Smooth muscle cell (in vitro differentiated cells): ENCODE results near the gene TTC34. TPM values are rescaled to one million over a fixed set of nuclear protein-coding genes. Genes with fewer than 3 reads are reported as not detected.

Source experiments
- DNase-seq: peaks from one replicate; lab custom pipeline; 2025; ENCODE audit not compliant: unreplicated experiment; lab: John Stamatoyannopoulos, UW
- H2AFZ ChIP-seq: fragments of 200-600 bp; sonication (generic); 2 replicates; pipeline ENCODE4 v1.6.0; 2016; ENCODE audit warnings: antibody characterized with exemption, low read depth, mild to moderate bottlenecking
- H3F3A ChIP-seq: fragments of 200-600 bp; sonication (generic); 2 replicates; pipeline ENCODE4 v1.6.0; 2017; ENCODE audit warnings: antibody characterized with exemption, low read depth
- H3K27ac ChIP-seq: fragments of 200-600 bp; sonication (generic); 2 replicates; pipeline ENCODE4 v1.5.1; 2016; ENCODE audit warnings: low read depth, mild to moderate bottlenecking
- H3K27me3 ChIP-seq: fragments of 200-600 bp; sonication (generic); 2 replicates; pipeline ENCODE4 v1.6.1; 2016; ENCODE audit warnings: low read depth, mild to moderate bottlenecking
- H3K36me3 ChIP-seq: fragments of 200-600 bp; sonication (generic); 2 replicates; pipeline ENCODE4 v1.5.1; 2016; ENCODE audit warnings: low read depth
- H3K4me1 ChIP-seq: fragments of 200-600 bp; sonication (generic); 2 replicates; pipeline ENCODE4 v1.5.1; 2016; ENCODE audit warnings: low read depth
- H3K4me2 ChIP-seq: fragments of 200-600 bp; sonication (generic); 2 replicates; pipeline ENCODE4 v1.6.0; 2016; ENCODE audit warnings: mild to moderate bottlenecking
- H3K4me3 ChIP-seq: fragments of 200-600 bp; sonication (generic); 2 replicates; pipeline ENCODE4 v1.5.1; 2016; ENCODE audit warnings: mild to moderate bottlenecking
- H3K79me2 ChIP-seq: fragments of 200-600 bp; sonication (generic); 2 replicates; pipeline ENCODE4 v1.6.0; 2016; ENCODE audit warnings: low read depth, mild to moderate bottlenecking
- H3K9ac ChIP-seq: fragments of 200-600 bp; sonication (generic); 2 replicates; pipeline ENCODE4 v1.6.0; 2016; ENCODE audit warnings: low read depth
- H3K9me3 ChIP-seq: fragments of 200-600 bp; sonication (generic); replicated peaks from 2 replicates; pipeline ENCODE4 v1.5.1; 2016; ENCODE audit warnings: low read depth
- H4K20me1 ChIP-seq: fragments of 200-600 bp; sonication (generic); 2 replicates; pipeline ENCODE4 v1.6.0; 2016; ENCODE audit warnings: low read depth
- WGBS: methylation state at CpG from one replicate; pipeline ENCODE4 v1.1.7; 2016; ENCODE audit warnings: low lambda C conversion rate; 5-methylcytosine and 5-hydroxymethylcytosine counted together
- polyA plus RNA-seq: library from polyadenylated mRNA; unstranded; fragments of >200 nt; fragmentation: Nextera tagmentation; extraction: Ambion mirVana; gene quantifications from 2 replicates; pipeline ENCODE4 v1.2.1, GENCODE V29; 2016
- total RNA-seq: library from RNA; depleted of rRNA; stranded (reverse); fragments of >200 nt; gene quantifications from 2 replicates; pipeline ENCODE4 v1.2.3, GENCODE V29; 2014
- TF ChIP-seq, protein P1 (sequence below): fragments of 200-600 bp; sonication (generic); IDR thresholded peaks from 2 replicates; pipeline ENCODE4 v1.5.1; 2017; ENCODE audit warnings: borderline replicate concordance, mild to moderate bottlenecking, antibody characterized with exemption; ENCODE audit not compliant: insufficient read depth, poor library complexity, severe bottlenecking

The TTC34 gene
- total and polyA plus RNA-seq, 2 experiments from 2014 or later, result 0.01 to 0.04 TPM

DNA sequence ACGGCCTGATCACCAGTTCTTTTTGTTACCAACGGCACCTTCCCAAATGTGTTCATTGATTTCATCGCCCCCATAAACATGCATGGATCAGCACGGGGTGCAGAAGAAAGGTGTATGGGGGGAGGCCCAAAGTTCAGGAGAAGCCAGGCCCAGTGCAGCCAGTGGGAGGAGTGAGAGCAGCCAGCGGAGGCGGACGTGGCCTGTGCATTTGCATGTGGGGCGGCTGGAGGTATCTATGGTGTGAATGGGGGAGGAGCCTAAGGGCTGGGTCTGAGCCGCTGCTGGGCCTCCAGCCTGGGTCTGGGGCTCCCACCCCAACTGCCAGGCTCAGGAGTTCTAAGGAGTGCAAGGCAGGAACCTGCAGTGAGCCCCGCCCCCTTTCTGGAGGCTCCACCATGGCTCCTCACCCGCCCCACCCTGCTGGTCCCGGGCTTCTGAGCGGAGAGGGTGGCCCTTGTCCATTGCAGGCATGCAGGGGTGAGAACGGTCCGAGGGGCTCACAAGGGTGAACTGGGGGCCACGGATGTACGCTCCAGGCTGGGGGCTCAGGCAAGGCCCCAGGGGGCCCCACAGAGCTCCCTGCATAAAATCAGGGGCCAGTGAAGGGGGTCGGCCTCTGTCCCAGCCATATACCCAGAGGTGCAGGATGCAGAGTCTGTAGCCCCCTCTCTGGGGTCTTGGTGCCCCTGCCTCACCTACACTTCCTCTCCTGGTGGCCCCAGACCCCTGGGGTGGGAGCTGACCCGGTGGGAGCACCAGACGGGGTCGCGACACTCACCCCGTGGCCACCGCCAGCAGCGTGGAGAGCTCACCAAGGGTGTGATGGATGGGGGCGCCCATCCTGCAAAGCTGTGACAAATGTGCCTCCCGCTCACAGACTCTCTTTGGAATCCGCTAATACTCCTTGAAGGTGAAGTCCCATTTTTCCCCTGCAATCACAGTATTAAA, 31.3 kb upstream of the TTC34 start:
- Histone ChIP-seq H3K9me3 (no peaks in the 10 kb centered on the region), H3K36me3 (no peaks in the 10 kb centered on the region), H3K4me3 (no peak overlapping the region), H3F3A (no peaks in the 10 kb centered on the region), H3K4me1 (no peaks in the 10 kb centered on the region), H3K79me2 (no peaks in the 10 kb centered on the region), H3K27me3 (no peaks in the 10 kb centered on the region), H3K9ac (no peak overlapping the region), H3K4me2 (no peak overlapping the region), H2AFZ (no peak overlapping the region), H4K20me1 (no peaks in the 10 kb centered on the region), H3K27ac (no peak overlapping the region)
- TF ChIP-seq, protein P1, sequence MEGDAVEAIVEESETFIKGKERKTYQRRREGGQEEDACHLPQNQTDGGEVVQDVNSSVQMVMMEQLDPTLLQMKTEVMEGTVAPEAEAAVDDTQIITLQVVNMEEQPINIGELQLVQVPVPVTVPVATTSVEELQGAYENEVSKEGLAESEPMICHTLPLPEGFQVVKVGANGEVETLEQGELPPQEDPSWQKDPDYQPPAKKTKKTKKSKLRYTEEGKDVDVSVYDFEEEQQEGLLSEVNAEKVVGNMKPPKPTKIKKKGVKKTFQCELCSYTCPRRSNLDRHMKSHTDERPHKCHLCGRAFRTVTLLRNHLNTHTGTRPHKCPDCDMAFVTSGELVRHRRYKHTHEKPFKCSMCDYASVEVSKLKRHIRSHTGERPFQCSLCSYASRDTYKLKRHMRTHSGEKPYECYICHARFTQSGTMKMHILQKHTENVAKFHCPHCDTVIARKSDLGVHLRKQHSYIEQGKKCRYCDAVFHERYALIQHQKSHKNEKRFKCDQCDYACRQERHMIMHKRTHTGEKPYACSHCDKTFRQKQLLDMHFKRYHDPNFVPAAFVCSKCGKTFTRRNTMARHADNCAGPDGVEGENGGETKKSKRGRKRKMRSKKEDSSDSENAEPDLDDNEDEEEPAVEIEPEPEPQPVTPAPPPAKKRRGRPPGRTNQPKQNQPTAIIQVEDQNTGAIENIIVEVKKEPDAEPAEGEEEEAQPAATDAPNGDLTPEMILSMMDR, result no peak
- DNase-seq, result no peak
- 86% methylated on average over 27 of the region's 28 CpGs for WGBS

DNA sequence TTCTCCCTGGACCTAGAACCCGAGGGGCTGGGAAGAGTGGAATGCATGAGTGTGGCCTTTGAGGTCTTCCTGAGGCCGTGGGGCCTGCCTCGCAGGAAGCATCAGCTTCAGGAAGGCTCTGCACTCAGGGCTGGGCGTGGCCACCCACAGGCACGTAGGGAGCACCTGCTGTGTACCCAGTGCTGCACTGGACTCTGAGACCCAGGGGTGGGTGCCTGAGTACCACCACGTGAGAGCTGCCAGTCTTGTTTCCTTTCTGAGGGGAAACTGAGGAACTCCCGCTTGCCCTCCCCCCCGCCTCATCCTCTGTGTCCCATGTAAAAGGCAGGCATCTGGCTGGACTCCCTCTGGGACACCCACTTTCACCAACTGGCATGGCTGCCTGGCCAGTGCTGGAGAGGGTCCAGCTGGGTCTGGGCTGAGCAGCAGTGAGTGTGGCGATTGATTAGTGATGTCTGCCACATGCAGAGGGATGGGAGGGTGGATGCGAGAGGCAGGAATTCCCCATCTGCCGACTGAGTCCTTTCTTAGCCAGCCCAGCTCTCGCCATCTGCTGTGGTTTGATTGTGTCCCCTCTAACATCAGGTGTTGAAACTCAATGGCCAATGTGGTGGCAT, 30.2 kb upstream of the TTC34 start:
- H2AFZ ChIP-seq, result no peak overlapping the region
- no peak overlapping the region for H3K4me2 ChIP-seq
- WGBS, result 77% methylated on average over 12 of the region's 12 CpGs
- TF ChIP-seq, protein P1, result no peak
- no peak overlapping the region for H3K4me3 ChIP-seq
- H3F3A ChIP-seq, result no peaks in the 10 kb centered on the region
- no peak for DNase-seq
- H3K9me3 ChIP-seq, result no peaks in the 10 kb centered on the region
- no peak overlapping the region for H3K27ac ChIP-seq
- no peaks in the 10 kb centered on the region for H4K20me1 ChIP-seq
- H3K79me2 ChIP-seq, result no peaks in the 10 kb centered on the region
- H3K9ac ChIP-seq, result no peak overlapping the region
- H3K36me3 ChIP-seq, result no peaks in the 10 kb centered on the region
- no peaks in the 10 kb centered on the region for H3K27me3 ChIP-seq
- H3K4me1 ChIP-seq, result no peaks in the 10 kb centered on the region

DNA sequence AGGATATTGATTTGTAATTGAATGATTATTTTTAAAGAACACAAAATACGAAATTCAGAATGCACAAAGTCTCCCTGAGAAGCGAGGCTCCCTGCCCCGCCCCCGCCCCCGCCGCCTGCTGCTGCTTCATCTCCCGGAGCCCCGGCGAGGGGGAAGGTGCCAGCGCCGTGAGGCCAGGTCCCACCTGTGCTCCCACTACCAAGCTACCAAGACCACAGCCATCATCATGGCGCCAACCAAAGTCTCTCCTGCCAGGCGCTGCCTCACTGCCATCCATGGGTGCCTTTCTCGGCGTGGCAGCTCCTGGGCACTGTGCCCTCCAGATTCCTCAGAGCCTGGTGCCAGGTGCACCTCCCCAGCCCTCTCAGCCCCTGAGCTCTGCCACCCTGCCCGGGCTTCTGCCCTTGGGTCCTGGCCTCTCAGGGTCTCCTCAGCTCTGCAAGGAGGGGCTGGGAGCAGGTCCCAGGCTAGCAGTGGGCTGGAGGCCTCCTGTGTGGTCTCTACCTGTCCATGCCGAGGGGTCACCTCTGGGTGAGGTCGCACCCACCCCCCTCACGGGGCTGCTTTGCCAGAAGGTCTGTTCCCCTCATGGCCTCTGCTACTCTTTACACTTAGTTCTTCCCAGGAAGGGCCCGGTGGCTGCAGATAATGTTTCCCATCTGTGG, 29.4 kb upstream of the TTC34 start:
- Histone ChIP-seq H3K4me2 (no peak overlapping the region), H3K27me3 (no peaks in the 10 kb centered on the region), H3K9ac (no peak overlapping the region), H4K20me1 (no peaks in the 10 kb centered on the region), H3K79me2 (no peaks in the 10 kb centered on the region), H3K27ac (no peak overlapping the region), H3K4me1 (no peaks in the 10 kb centered on the region), H3K9me3 (no peaks in the 10 kb centered on the region), H3F3A (no peaks in the 10 kb centered on the region), H3K4me3 (no peak overlapping the region), H3K36me3 (no peaks in the 10 kb centered on the region), H2AFZ (no peak overlapping the region)
- no peak for DNase-seq
- WGBS, result 87% methylated on average over 20 of the region's 20 CpGs
- TF ChIP-seq, protein P1, result no peak
